GM12878 (cell line): ENCODE results near the gene SLC25A36. TPM values are rescaled to one million over a fixed set of nuclear protein-coding genes. Genes with fewer than 3 reads are reported as not detected.

Experiments
- ATAC-seq: fragments of 200-7000 bp; cut with Tn5 transposase; 3 replicates; pipeline ENCODE4 v1.9.1; 2020; ENCODE audit warnings: mild to moderate bottlenecking, moderate library complexity
- BruUV-seq: library from RNA; stranded (reverse); fragments of 400-500 nt; replicated peaks from 2 replicates; lab custom pipeline; 2021; lab: Mats Ljungman, UMichigan
- CTCF ChIA-PET: fragments of 300-600 bp; sonication (Branson Sonifier 250); formaldehyde crosslinking; extraction: SDS; loops from one replicate; lab custom pipeline; 2021; ENCODE audit warnings: inconsistent platforms; lab: Yijun Ruan, JAX
- POLR2A ChIA-PET: fragments of 350-600 bp; formaldehyde crosslinking; extraction: SDS; loops from one replicate; lab custom pipeline; 2021; ENCODE audit warnings: inconsistent platforms; lab: Charles Lee
- RAD21 ChIA-PET: fragments of 300-600 bp; sonication (Branson Sonifier 250); formaldehyde crosslinking; loops from one replicate; lab custom pipeline; 2023; ENCODE audit warnings: antibody characterized with exemption; ENCODE audit not compliant: unreplicated experiment; lab: Charles Lee
- SMC1A ChIA-PET: fragments of 300-600 bp; sonication (Branson Sonifier 250); formaldehyde crosslinking; loops from one replicate; lab custom pipeline; 2023; ENCODE audit not compliant: unreplicated experiment, uncharacterized antibody; lab: Charles Lee
- DNase-seq: peaks from one replicate; pipeline ENCODE4 v3.0.0-alpha.2; 2011; ENCODE audit warnings: low read depth, low spot score
- FAIRE-seq: peaks from 3 replicates; lab custom pipeline; 2011; peaks lifted over from hg19 to GRCh38; lab: Jason Lieb, UNC
- H2AFZ ChIP-seq: 2 replicates; pipeline ENCODE4 v1.6.0; 2011; ENCODE audit warnings: low read depth, low read length, control low read depth; ENCODE audit not compliant: control insufficient read depth
- H3K27ac ChIP-seq: 2 replicates; pipeline ENCODE4 v1.5.1; 2011; ENCODE audit warnings: control low read depth; ENCODE audit not compliant: control insufficient read depth, insufficient read depth
- H3K27me3 ChIP-seq, 2 experiments: replicated peaks in 1 of 2; 2 replicates each; pipeline versions ENCODE4 v1.6.0 to v1.6.1; 2011; ENCODE audit warnings: low read length in 1 of 2; ENCODE audit not compliant: control insufficient read depth in 2 of 2, insufficient read depth in 2 of 2
- H3K36me3 ChIP-seq, 2 experiments: 2 replicates each; pipeline ENCODE4 v1.5.1; 2011; ENCODE audit warnings: low read length in 1 of 2; ENCODE audit not compliant: control insufficient read depth in 2 of 2, insufficient read depth in 2 of 2
- H3K4me1 ChIP-seq: 2 replicates; pipeline ENCODE4 v1.6.1; 2011; ENCODE audit warnings: mild to moderate bottlenecking, low read length, moderate library complexity, mixed read lengths; ENCODE audit not compliant: control insufficient read depth, insufficient read depth
- H3K4me2 ChIP-seq: 2 replicates; pipeline ENCODE4 v1.6.0; 2011; ENCODE audit warnings: control low read depth; ENCODE audit not compliant: control insufficient read depth, insufficient read depth
- H3K4me3 ChIP-seq: fragments of 200-600 bp; sonication (generic); 2 replicates; pipeline ENCODE4 v1.5.1; 2016
- H3K79me2 ChIP-seq: 2 replicates; pipeline ENCODE4 v1.6.0; 2011; ENCODE audit warnings: low read length; ENCODE audit not compliant: control insufficient read depth, insufficient read depth
- H3K9ac ChIP-seq: 2 replicates; pipeline ENCODE4 v1.8.0; 2011; ENCODE audit warnings: low read length, control low read depth, mixed read lengths; ENCODE audit not compliant: control insufficient read depth, insufficient read depth
- H3K9me3 ChIP-seq: replicated peaks from 3 replicates; pipeline ENCODE4 v1.5.1; 2011; ENCODE audit warnings: mild to moderate bottlenecking, low read length; ENCODE audit not compliant: control insufficient read depth, insufficient read depth
- H4K20me1 ChIP-seq: 2 replicates; pipeline ENCODE4 v1.6.0; 2011; ENCODE audit not compliant: control insufficient read depth, insufficient read depth
- BACH1 ChIP-seq: fragments of 450-650 bp; IDR thresholded peaks from 2 replicates; pipeline ENCODE4 v1.6.1; 2017; ENCODE audit warnings: mild to moderate bottlenecking, borderline replicate concordance
- CEBPB ChIP-seq, 2 experiments: fragments of 150-350 bp in 1 of 2; IDR thresholded peaks; 2 replicates each; pipeline ENCODE4 v1.6.1; 2012 to 2014; ENCODE audit warnings: low read depth in 2 of 2, low read length in 2 of 2, borderline replicate concordance in 1 of 2, inconsistent platforms in 1 of 2
- CHD2 ChIP-seq: IDR thresholded peaks from 2 replicates; pipeline ENCODE4 v1.6.1; 2011; ENCODE audit warnings: low read depth, low read length, improper control_type of control experiment, borderline replicate concordance
- EZH2 ChIP-seq: IDR thresholded peaks from 2 replicates; pipeline ENCODE4 v1.6.1; 2012; ENCODE audit warnings: low read depth, mild to moderate bottlenecking, control low read depth, inconsistent platforms, low read length, borderline replicate concordance; ENCODE audit not compliant: control insufficient read depth
- JUND ChIP-seq: IDR thresholded peaks from 2 replicates; pipeline ENCODE4 v1.6.1; 2012; ENCODE audit warnings: low read depth, mild to moderate bottlenecking, low read length, improper control_type of control experiment, moderate library complexity
- KDM1A ChIP-seq: fragments of 200-600 bp; sonication (generic); IDR thresholded peaks from 2 replicates; pipeline ENCODE4 v1.6.1; 2016; ENCODE audit warnings: borderline replicate concordance
- KLF5 ChIP-seq: fragments of 450-650 bp; IDR thresholded peaks from 2 replicates; pipeline ENCODE4 v1.6.1; 2014; ENCODE audit warnings: mild to moderate bottlenecking; ENCODE audit not compliant: partially characterized antibody
- LARP7 ChIP-seq: fragments of 450-650 bp; IDR thresholded peaks from 2 replicates; pipeline ENCODE4 v1.6.1; 2017; ENCODE audit warnings: mild to moderate bottlenecking
- NFIC ChIP-seq: IDR thresholded peaks from 2 replicates; pipeline ENCODE4 v1.6.1; 2012; ENCODE audit warnings: low read depth, mild to moderate bottlenecking, inconsistent platforms, low read length, moderate library complexity
- RAD21 ChIP-seq: IDR thresholded peaks from 2 replicates; pipeline ENCODE4 v1.6.1; 2011; ENCODE audit warnings: mild to moderate bottlenecking, low read depth, low read length, moderate library complexity; ENCODE audit not compliant: insufficient read depth
- RB1 ChIP-seq: fragments of 450-650 bp; formaldehyde crosslinking; IDR thresholded peaks from 2 replicates; pipeline ENCODE4 v1.6.1; 2017; ENCODE audit warnings: mild to moderate bottlenecking, borderline replicate concordance
- RUNX3 ChIP-seq: IDR thresholded peaks from 2 replicates; pipeline ENCODE4 v1.6.1; 2012; ENCODE audit warnings: low read length, inconsistent platforms
- SIX5 ChIP-seq: IDR thresholded peaks from 2 replicates; pipeline ENCODE4 v1.6.1; 2011; ENCODE audit warnings: mild to moderate bottlenecking, low read depth, low read length, moderate library complexity; ENCODE audit not compliant: severe bottlenecking
- SMC3 ChIP-seq: IDR thresholded peaks from 2 replicates; pipeline ENCODE4 v1.6.1; 2011; ENCODE audit warnings: low read length, improper control_type of control experiment, borderline replicate concordance
- SREBF1 ChIP-seq: IDR thresholded peaks from 2 replicates; pipeline ENCODE4 v1.6.1; 2012; ENCODE audit warnings: mild to moderate bottlenecking, low read length
- TCF12 ChIP-seq: IDR thresholded peaks from 2 replicates; pipeline ENCODE4 v1.6.1; 2011; ENCODE audit warnings: low read depth, mild to moderate bottlenecking, low read length
- YBX1 ChIP-seq: fragments of 450-650 bp; IDR thresholded peaks from 2 replicates; pipeline ENCODE4 v1.6.1; 2016; ENCODE audit warnings: antibody characterized with exemption
- ZNF592 ChIP-seq: fragments of 450-650 bp; IDR thresholded peaks from 2 replicates; pipeline ENCODE4 v1.6.1; 2017; ENCODE audit warnings: mild to moderate bottlenecking, moderate library complexity
- WGBS: methylation state at CpG from one replicate; pipeline ENCODE4 v1.1.6; 2016; ENCODE audit warnings: low lambda C conversion rate; ENCODE audit not compliant: insufficient replicate concordance, insufficient coverage; ENCODE audit errors: missing lambda C conversion rate; 5-methylcytosine and 5-hydroxymethylcytosine counted together
- in situ Hi-C: fragments of 300-500 bp; cut with MboI; formaldehyde crosslinking; loops from 9 replicates; pipeline ENCODE4 v1.14.3; 2018; ENCODE audit warnings: mixed read lengths
- intact Hi-C: fragments of 100-400 bp; cut with micrococcal nuclease; formaldehyde crosslinking; loops from one replicate; pipeline ENCODE4 v1.14.2; 2022; ENCODE audit not compliant: unreplicated experiment
- polyA plus RNA-seq, 11 experiments: library from polyadenylated mRNA; depleted of rRNA in 4 of 11; unstranded in 6 of 11; stranded (reverse) in 5 of 11; fragments of >200 nt; fragmentation: Nextera tagmentation in 4 of 11; fragmentation: Illumina TruSeq in 1 of 11; extraction: Ambion mirVana in 4 of 11; extraction: Trizol in 1 of 11; gene quantifications; 1 replicate in 1 of 11; 2 replicates in 10 of 11; pipeline versions ENCODE4 v1.2.1 to v1.2.3, GENCODE V29; 2011 to 2016; ENCODE audit warnings: inconsistent platforms in 2 of 11, missing spikeins in 2 of 11, low read depth in 1 of 11
- total RNA-seq, 4 experiments: library from RNA; depleted of rRNA in 3 of 4; stranded (reverse); fragments of >200 nt in 3 of 4; fragmentation: Illumina TruSeq in 1 of 4; extraction: Trizol in 1 of 4; gene quantifications; 2 replicates each; pipeline versions ENCODE4 v1.2.1 to v1.2.3, GENCODE V29; 2013 to 2021
- TF ChIP-seq, protein P1 (sequence below): fragments of 150-350 bp; IDR thresholded peaks from 2 replicates; pipeline ENCODE4 v1.6.1; 2014; ENCODE audit warnings: mild to moderate bottlenecking, low read depth, low read length

The SLC25A36 gene
- total and polyA plus RNA-seq, 10 of the 15 experiments (the other 5 are each of a cell fraction or from before 2014, with no cell fraction given): 13.0 to 183 (median 47.7) TPM

DNA sequence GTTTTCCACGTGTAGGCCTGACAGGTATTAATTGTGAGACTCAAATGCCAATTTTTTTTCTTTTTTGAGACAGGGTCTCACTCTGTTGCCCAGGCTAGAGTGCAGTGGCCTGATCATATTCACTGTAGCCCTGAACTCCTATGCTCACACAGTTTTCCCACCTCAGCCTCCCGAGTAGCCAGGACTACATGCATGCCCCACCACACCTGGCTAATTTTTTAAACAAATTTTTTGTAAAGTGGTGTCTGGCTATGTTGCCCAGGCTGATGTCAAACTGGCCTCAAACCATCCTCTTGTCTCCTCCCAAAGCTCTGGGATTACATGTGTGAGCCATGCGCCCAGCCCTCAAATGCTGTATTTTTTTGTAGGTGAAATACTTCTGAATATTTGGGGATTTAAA lies 14.0 kb downstream of the SLC25A36 start:
- Histone ChIP-seq H3K27me3 (no peaks in the 10 kb centered on the region), H4K20me1 (no peaks in the 10 kb centered on the region), H2AFZ (no peak overlapping the region), H3K4me2 (no peak overlapping the region), H3K4me1 (no peaks in the 10 kb centered on the region; the same call in 1 of the 2 replicates), H3K27ac (no peak overlapping the region), H3K4me3 (no peak overlapping the region), H3K36me3 (peaks cover 0 to 15% of the 10 kb centered on the region in 2 experiments; a peak in 3 of 4 replicates), H3K79me2 (peaks cover 63% of the 10 kb centered on the region), H3K9ac (no peak overlapping the region), H3K9me3 (no peaks in the 10 kb centered on the region)
- intact Hi-C loops (no loop called here), in situ Hi-C loops (no loop called here)
- DNase-seq: no peak
- POLR2A ChIA-PET: interaction anchor here (0.6 to 2.0 kb wide), 2 partner anchors 12 to 358 kb away, joined by 9 read pairs; no protein-coding TSS in a partner anchor
- BruUV-seq: no TSS peak
- FAIRE-seq: no peak
- RAD21 ChIA-PET: interaction anchor here (0.7 to 1.1 kb wide), 2 partner anchors 12 to 347 kb away, joined by 3 read pairs; no protein-coding TSS in a partner anchor
- SMC1A ChIA-PET: interaction anchor here (0.8 to 1.6 kb wide), 3 partner anchors 12 to 57 kb away, joined by 3 to 5 read pairs (median 3); no protein-coding TSS in a partner anchor
- TF ChIP-seq YBX1: no peak
- no peak for TF ChIP-seq TCF12
- TF ChIP-seq NFIC: no peak
- no peak for TF ChIP-seq SMC3
- no peak for TF ChIP-seq EZH2
- TF ChIP-seq KDM1A: no peak
- no peak for TF ChIP-seq RB1
- TF ChIP-seq RUNX3: no peak
- TF ChIP-seq, protein P1, sequence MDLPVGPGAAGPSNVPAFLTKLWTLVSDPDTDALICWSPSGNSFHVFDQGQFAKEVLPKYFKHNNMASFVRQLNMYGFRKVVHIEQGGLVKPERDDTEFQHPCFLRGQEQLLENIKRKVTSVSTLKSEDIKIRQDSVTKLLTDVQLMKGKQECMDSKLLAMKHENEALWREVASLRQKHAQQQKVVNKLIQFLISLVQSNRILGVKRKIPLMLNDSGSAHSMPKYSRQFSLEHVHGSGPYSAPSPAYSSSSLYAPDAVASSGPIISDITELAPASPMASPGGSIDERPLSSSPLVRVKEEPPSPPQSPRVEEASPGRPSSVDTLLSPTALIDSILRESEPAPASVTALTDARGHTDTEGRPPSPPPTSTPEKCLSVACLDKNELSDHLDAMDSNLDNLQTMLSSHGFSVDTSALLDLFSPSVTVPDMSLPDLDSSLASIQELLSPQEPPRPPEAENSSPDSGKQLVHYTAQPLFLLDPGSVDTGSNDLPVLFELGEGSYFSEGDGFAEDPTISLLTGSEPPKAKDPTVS: no peak
- no peak for TF ChIP-seq KLF5
- TF ChIP-seq LARP7: no peak
- no peak for TF ChIP-seq SIX5
- no peak for TF ChIP-seq SREBF1
- no peak for TF ChIP-seq BACH1
- TF ChIP-seq CEBPB (IDR thresholded peaks at IDR 0.05; ENCODE audit: borderline replicate concordance in 1 of 2, low read depth in 2 of 2, low read length in 2 of 2): no peak
- TF ChIP-seq ZNF592: no peak
- TF ChIP-seq CHD2: no peak
- TF ChIP-seq JUND: no peak
- TF ChIP-seq RAD21: no peak
- WGBS: 74% methylated on average over 3 of the region's 3 CpGs
- CTCF ChIA-PET: interaction anchor here (0.6 to 1.8 kb wide), 6 partner anchors 9 to 828 kb away, joined by 3 to 7 read pairs (median 4); no protein-coding TSS in a partner anchor
- no peak for ATAC-seq
